Renal cortex interstitium (tissue), 11 donors: Measurements from ENCODE around the gene EXOSC9. TPM values are rescaled to one million over a fixed set of nuclear protein-coding genes. Genes with fewer than 3 reads are reported as not detected.

Source experiments
- DNase-seq, 11 donors: peaks; one replicate each; pipeline ENCODE4 v3.0.0-alpha.2; 2013; ENCODE audit warnings: low read depth in 9 of 11, low spot score in 4 of 11; ENCODE audit errors: extremely low read depth in 1 of 11
- polyA plus RNA-seq, 3 donors: library from polyadenylated mRNA; unstranded; fragments of 120-200 nt; gene quantifications; one replicate each; pipeline ENCODE4 v1.2.1, GENCODE V29; 2013; ENCODE audit not compliant: insufficient read length in 3 of 3

The EXOSC9 gene
- polyA plus RNA-seq, 3 donors = 47.2 to 65.5 (median 53.3) TPM

- no peak for DNase-seq
Measured at GRCh38 chr4:121783210-121783609, 17.9 kb upstream of the EXOSC9 start.

GRCh38 chr4:121784401-121784800 is 16.7 kb upstream of the EXOSC9 start:
- no peak for DNase-seq

GRCh38 chr4:121784975-121785374 is 16.1 kb upstream of the EXOSC9 start:
- DNase-seq = no peak

GRCh38 chr4:121785479-121785878 is 15.6 kb upstream of the EXOSC9 start:
- no peak for DNase-seq

- DNase-seq = no peak
Measured at GRCh38 chr4:121786221-121786620, 14.9 kb upstream of the EXOSC9 start.

GRCh38 chr4:121788896-121789295 is 12.2 kb upstream of the EXOSC9 start:
- no peak for DNase-seq

GRCh38 chr4:121789455-121789854 is 11.7 kb upstream of the EXOSC9 start:
- DNase-seq = no peak

GRCh38 chr4:121789960-121790829 is 10.9 kb upstream of the EXOSC9 start:
- DNase-seq = no peak

- no peak for DNase-seq
Measured at GRCh38 chr4:121790976-121791375, 10.1 kb upstream of the EXOSC9 start.

GRCh38 chr4:121791481-121791880 is 9.6 kb upstream of the EXOSC9 start:
- no peak for DNase-seq

- DNase-seq = no peak
Measured at GRCh38 chr4:121792966-121793365, 8.2 kb upstream of the EXOSC9 start.

GRCh38 chr4:121794505-121795188 is 6.5 kb upstream of the EXOSC9 start:
- no peak for DNase-seq

- no peak for DNase-seq
Measured at GRCh38 chr4:121796283-121796682, 4.8 kb upstream of the EXOSC9 start.

- DNase-seq = no peak
Measured at GRCh38 chr4:121799208-121799823, 1.8 kb upstream of the EXOSC9 start.

GRCh38 chr4:121799867-121800501 is 1.1 kb upstream of the EXOSC9 start:
- no peak for DNase-seq

- DNase-seq = no peak
Measured at GRCh38 chr4:121800638-121800960, 524 bp upstream of the EXOSC9 start.

GRCh38 chr4:121801715-121802075 is 572 bp downstream of the EXOSC9 start:
- DNase-seq = no peak

- DNase-seq = no peak
Measured at GRCh38 chr4:121806411-121806810, 5.3 kb downstream of the EXOSC9 start.

- DNase-seq = no peak
Measured at GRCh38 chr4:121811122-121811521, 10.0 kb downstream of the EXOSC9 start.

- DNase-seq = no peak
Measured at GRCh38 chr4:121814756-121815155, 13.6 kb downstream of the EXOSC9 start.
